GM19328 (cell line): ENCODE measurements around the gene ARL4D.
"Not testable (repeated sequence)": the region's sequence is repeated elsewhere in the genome, so short reads cannot be mapped to it uniquely, and the experiment has no call there.

Source experiments
- ATAC-seq: cut with Tn5 transposase; IDR thresholded peaks from one replicate; pipeline ENCODE4 v1.9.1; 2021; ENCODE audit warnings: mild to moderate bottlenecking, moderate library complexity; ENCODE audit not compliant: unreplicated experiment

The ARL4D gene

GRCh38 chr17:43393944-43394482 is 4.8 kb upstream of the ARL4D start:
- no peak for ATAC-seq

GRCh38 chr17:43394696-43395095 is 4.1 kb upstream of the ARL4D start:
- ATAC-seq = not testable (repeated sequence)

GRCh38 chr17:43395165-43395564 is 3.6 kb upstream of the ARL4D start:
- no peak for ATAC-seq

- ATAC-seq = no peak
Observed at GRCh38 chr17:43396491-43397060, 2.2 kb upstream of the ARL4D start.

- ATAC-seq = no peak
Observed at GRCh38 chr17:43399839-43400328, 1.1 kb downstream of the ARL4D start.

GRCh38 chr17:43400943-43401717 is 2.3 kb downstream of the ARL4D start:
- no peak for ATAC-seq

GRCh38 chr17:43402078-43402477 is 3.3 kb downstream of the ARL4D start:
- ATAC-seq = no peak

GRCh38 chr17:43402567-43402966 is 3.8 kb downstream of the ARL4D start:
- no peak for ATAC-seq

- ATAC-seq = no peak
Observed at GRCh38 chr17:43403846-43404245, 5.1 kb downstream of the ARL4D start.

GRCh38 chr17:43405861-43406260 is 7.1 kb downstream of the ARL4D start:
- ATAC-seq = no peak

GRCh38 chr17:43406676-43407645 is 8.2 kb downstream of the ARL4D start:
- no peak for ATAC-seq

- no peak for ATAC-seq
Observed at GRCh38 chr17:43409131-43409530, 10.3 kb downstream of the ARL4D start.

- no peak for ATAC-seq
Observed at GRCh38 chr17:43410557-43411368, 12.0 kb downstream of the ARL4D start.

GRCh38 chr17:43411369-43411677 is 12.5 kb downstream of the ARL4D start:
- no peak for ATAC-seq

- no peak for ATAC-seq
Observed at GRCh38 chr17:43411749-43412148, 13.0 kb downstream of the ARL4D start.

- no peak for ATAC-seq
Observed at GRCh38 chr17:43412166-43412565, 13.4 kb downstream of the ARL4D start.

GRCh38 chr17:43416998-43417890 is 18.5 kb downstream of the ARL4D start:
- no peak for ATAC-seq

GRCh38 chr17:43418441-43419374 is 19.9 kb downstream of the ARL4D start:
- no peak for ATAC-seq
